Measurements from ENCODE around the gene SHB. TPM values are rescaled to one million over a fixed set of nuclear protein-coding genes. Genes with fewer than 3 reads are reported as not detected.

The SHB gene
- total RNA-seq, 1 experiment from 2014 or later: 56.4 TPM

GRCh38 chr9:37961351-37961750 lies 107.7 kb downstream of the SHB start:
- H3K36me3 ChIP-seq (ENCODE audit: low read depth, low read length): peaks cover 19% of the 10 kb centered on the region; the same call in 1 of the 2 replicates
- no peak overlapping the region for H3K27ac ChIP-seq (ENCODE audit: low read length)
- peaks cover 4% of the 10 kb centered on the region for H3F3A ChIP-seq (ENCODE audit: low read length, unreplicated experiment)
- H3K9me2 ChIP-seq (replicated peaks; ENCODE audit: low read length): no peaks in the 10 kb centered on the region
- no peaks in the 10 kb centered on the region for H4K20me1 ChIP-seq (ENCODE audit: low read length)
- H3K79me2 ChIP-seq (ENCODE audit: low read length): peaks cover 86% of the 10 kb centered on the region
- intact Hi-C loops (cut with micrococcal nuclease): no loop called here
- POLR2A ChIA-PET (ENCODE audit: unreplicated experiment): no interaction called here
- no peak for ATAC-seq
- H3K9me3 ChIP-seq (ENCODE audit: low read length): no peaks in the 10 kb centered on the region
- no peak overlapping the region for H3K9ac ChIP-seq (ENCODE audit: low read length)
- H3K4me2 ChIP-seq (ENCODE audit: low read length): no peak overlapping the region
- peaks cover 42% of the 10 kb centered on the region for H3K4me1 ChIP-seq (ENCODE audit: insufficient read depth, low read length)
- TF ChIP-seq CTCF (conservative IDR thresholded peaks at IDR 0.05; ENCODE audit: low read depth, low read length) (no peak), EZH2phosphoT487 (IDR thresholded peaks at IDR 0.05; ENCODE audit: borderline replicate concordance, low read length) (no peak), EZH2 (IDR thresholded peaks at IDR 0.05; ENCODE audit: low read length, unreplicated experiment) (no peak)
- CTCF ChIA-PET: no interaction called here
- H3K4me3 ChIP-seq (ENCODE audit: low read length): no peak overlapping the region
- H3K27me3 ChIP-seq (ENCODE audit: low read length): no peaks in the 10 kb centered on the region
- DNase-seq: no peak
- H2AFZ ChIP-seq (ENCODE audit: low read length): no peak overlapping the region
- no TSS peak for BruUV-seq (replicated peaks)

GRCh38 chr9:37960631-37961030 lies 108.4 kb downstream of the SHB start:
- ATAC-seq: no peak
- H3K4me1 ChIP-seq (ENCODE audit: insufficient read depth, low read length): peaks cover 38% of the 10 kb centered on the region
- H3K36me3 ChIP-seq (ENCODE audit: low read depth, low read length): peaks cover 23% of the 10 kb centered on the region; the same call in 1 of the 2 replicates
- no peak overlapping the region for H3K27ac ChIP-seq (ENCODE audit: low read length)
- no peak for DNase-seq
- peaks cover 85% of the 10 kb centered on the region for H3K79me2 ChIP-seq (ENCODE audit: low read length)
- no peak overlapping the region for H3K4me2 ChIP-seq (ENCODE audit: low read length)
- H3K9me2 ChIP-seq (replicated peaks; ENCODE audit: low read length): no peaks in the 10 kb centered on the region
- no peaks in the 10 kb centered on the region for H3K27me3 ChIP-seq (ENCODE audit: low read length)
- H4K20me1 ChIP-seq (ENCODE audit: low read length): no peaks in the 10 kb centered on the region
- H3K9me3 ChIP-seq (ENCODE audit: low read length): no peaks in the 10 kb centered on the region
- POLR2A ChIA-PET (ENCODE audit: unreplicated experiment): no interaction called here
- no peak overlapping the region for H3K4me3 ChIP-seq (ENCODE audit: low read length)
- TF ChIP-seq EZH2phosphoT487 (IDR thresholded peaks at IDR 0.05; ENCODE audit: borderline replicate concordance, low read length) (no peak), CTCF (conservative IDR thresholded peaks at IDR 0.05; ENCODE audit: low read depth, low read length) (no peak), EZH2 (IDR thresholded peaks at IDR 0.05; ENCODE audit: low read length, unreplicated experiment) (no peak)
- H2AFZ ChIP-seq (ENCODE audit: low read length): no peak overlapping the region
- no TSS peak for BruUV-seq (replicated peaks)
- H3F3A ChIP-seq (ENCODE audit: low read length, unreplicated experiment): peaks cover 4% of the 10 kb centered on the region
- CTCF ChIA-PET: no interaction called here
- H3K9ac ChIP-seq (ENCODE audit: low read length): no peak overlapping the region
- intact Hi-C loops (cut with micrococcal nuclease): no loop called here

- Histone ChIP-seq H3K79me2 (ENCODE audit: low read length) (peaks cover 80% of the 10 kb centered on the region), H2AFZ (ENCODE audit: low read length) (no peak overlapping the region), H3K36me3 (ENCODE audit: low read depth, low read length) (peaks cover 28% of the 10 kb centered on the region; the same call in 1 of the 2 replicates), H3K9ac (ENCODE audit: low read length) (no peak overlapping the region), H3K27me3 (ENCODE audit: low read length) (no peaks in the 10 kb centered on the region), H3K9me3 (ENCODE audit: low read length) (no peaks in the 10 kb centered on the region), H3K4me2 (ENCODE audit: low read length) (no peak overlapping the region), H3K4me1 (ENCODE audit: insufficient read depth, low read length) (peaks cover 38% of the 10 kb centered on the region), H3K4me3 (ENCODE audit: low read length) (no peak overlapping the region), H3K9me2 (replicated peaks; ENCODE audit: low read length) (no peaks in the 10 kb centered on the region), H3K27ac (ENCODE audit: low read length) (no peak overlapping the region), H4K20me1 (ENCODE audit: low read length) (no peaks in the 10 kb centered on the region), H3F3A (ENCODE audit: low read length, unreplicated experiment) (peaks cover 5% of the 10 kb centered on the region)
- TF ChIP-seq EZH2 (IDR thresholded peaks at IDR 0.05; ENCODE audit: low read length, unreplicated experiment): no peak
- TF ChIP-seq EZH2phosphoT487 (IDR thresholded peaks at IDR 0.05; ENCODE audit: borderline replicate concordance, low read length): no peak
- TF ChIP-seq CTCF (conservative IDR thresholded peaks at IDR 0.05; ENCODE audit: low read depth, low read length): no peak
- no TSS peak for BruUV-seq (replicated peaks)
- no peak for ATAC-seq
- DNase-seq: no peak
- intact Hi-C loops (cut with micrococcal nuclease): no loop called here
- CTCF ChIA-PET: no interaction called here
- POLR2A ChIA-PET (ENCODE audit: unreplicated experiment): no interaction called here
These were observed 109.1 kb downstream of the SHB start for GRCh38 chr9:37959976-37960375.
